ENCODE results near the gene WDR89.
"Not testable (repeated sequence)": the region's sequence is repeated elsewhere in the genome, so short reads cannot be mapped to it uniquely, and the experiment has no call there.

Gene WDR89

GRCh38 chr14:63652406-63652805 is 10.7 kb upstream of the WDR89 start:
- no peak for DNase-seq

- DNase-seq = no peak
Observed at GRCh38 chr14:63650256-63650952, 8.7 kb upstream of the WDR89 start.

GRCh38 chr14:63647696-63648410 is 6.2 kb upstream of the WDR89 start:
- DNase-seq = no peak

- DNase-seq = no peak
Observed at GRCh38 chr14:63644741-63645140, 3.1 kb upstream of the WDR89 start.

- no peak for DNase-seq
Observed at GRCh38 chr14:63642656-63643382, 1.1 kb upstream of the WDR89 start.

- DNase-seq = peak; percentile 82
Observed at GRCh38 chr14:63642229-63642611, 549 bp upstream of the WDR89 start.

- DNase-seq = no peak
Observed at GRCh38 chr14:63638493-63638892, 3.2 kb downstream of the WDR89 start.

GRCh38 chr14:63636094-63636635 is 5.5 kb downstream of the WDR89 start:
- not testable (repeated sequence) for DNase-seq

GRCh38 chr14:63633801-63634200 is 7.9 kb downstream of the WDR89 start:
- no peak for DNase-seq

GRCh38 chr14:63632932-63633514 is 8.6 kb downstream of the WDR89 start:
- peak; percentile 13 for DNase-seq

GRCh38 chr14:63624701-63625100 is 17.0 kb downstream of the WDR89 start:
- no peak for DNase-seq

- no peak for DNase-seq
Observed at GRCh38 chr14:63624203-63624602, 17.5 kb downstream of the WDR89 start.

- not testable (repeated sequence) for DNase-seq
Observed at GRCh38 chr14:63621975-63622374, 19.7 kb downstream of the WDR89 start.

GRCh38 chr14:63616015-63616414 is 25.7 kb downstream of the WDR89 start:
- no peak for DNase-seq

GRCh38 chr14:63614679-63615363 is 26.9 kb downstream of the WDR89 start:
- DNase-seq = no peak

GRCh38 chr14:63611078-63611477 is 30.6 kb downstream of the WDR89 start:
- DNase-seq = no peak

- DNase-seq = no peak
Observed at GRCh38 chr14:63605041-63605532, 36.6 kb downstream of the WDR89 start.

GRCh38 chr14:63604626-63605025 is 37.0 kb downstream of the WDR89 start:
- no peak for DNase-seq

- DNase-seq = no peak
Observed at GRCh38 chr14:63603749-63604277, 37.9 kb downstream of the WDR89 start.

- DNase-seq = no peak
Observed at GRCh38 chr14:63598807-63599206, 42.9 kb downstream of the WDR89 start.

GRCh38 chr14:63596998-63597658 is 44.5 kb downstream of the WDR89 start:
- DNase-seq = no peak
